Thyroid gland (tissue), 4 donors: Measurements from ENCODE around the gene POLR2A.

Experiments used
- CTCF ChIP-seq, 6 experiments: fragments of 200-600 bp in 3 of 6; fragments of 450-650 bp in 3 of 6; sonication (generic) in 3 of 6; IDR thresholded peaks; one replicate each; pipeline ENCODE4 v1.5.1; 2016 to 2019; ENCODE audit warnings: antibody characterized with exemption in 6 of 6, mild to moderate bottlenecking in 2 of 6, inconsistent platforms in 1 of 6, moderate library complexity in 1 of 6
- POLR2A ChIP-seq, 2 donors: fragments of 450-650 bp; IDR thresholded peaks; one replicate each; pipeline ENCODE4 v1.6.1; 2017; ENCODE audit warnings: antibody characterized with exemption in 2 of 2, mild to moderate bottlenecking in 2 of 2, moderate library complexity in 1 of 2

DNA sequence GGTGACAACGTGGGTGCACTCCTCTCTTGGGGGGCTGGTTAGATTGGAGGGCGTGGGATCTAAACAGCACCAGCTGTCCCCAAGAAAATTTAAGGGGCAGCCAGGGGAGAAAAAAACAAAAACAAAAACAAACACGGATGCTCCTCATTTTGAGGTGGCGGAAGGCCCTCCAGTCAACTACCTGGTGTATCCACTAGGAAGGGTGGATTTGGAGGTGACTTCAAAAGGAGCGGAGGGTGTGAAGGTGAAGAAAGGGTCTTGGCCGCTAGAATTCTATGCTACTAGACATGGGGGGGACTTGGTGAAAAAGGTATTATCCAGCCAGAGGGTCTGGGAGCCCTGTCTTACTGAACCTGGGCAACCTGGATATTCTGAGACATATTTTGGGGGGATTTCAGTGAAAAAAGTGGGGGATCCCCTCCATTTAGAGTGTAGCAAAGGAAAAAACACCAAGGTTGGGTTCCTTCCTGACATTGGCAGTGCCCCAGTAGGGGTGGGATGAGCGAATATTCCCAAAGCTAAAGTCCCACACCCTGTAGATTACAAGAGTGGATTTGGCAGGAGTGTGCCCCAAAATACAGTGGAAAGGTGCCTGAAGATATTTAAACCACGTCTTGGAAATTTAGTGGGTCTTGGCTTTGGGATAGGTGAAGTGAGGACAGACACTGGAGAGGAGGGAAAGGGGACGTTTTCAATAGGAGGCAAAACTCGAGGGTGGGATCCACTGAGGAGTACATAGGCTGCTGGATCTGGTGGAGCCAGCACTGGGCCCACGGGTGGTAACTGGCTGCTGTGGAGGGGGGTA, 45.3 kb upstream of the POLR2A start:
- TF ChIP-seq CTCF (IDR thresholded peaks at IDR 0.05) (no peak), POLR2A (IDR thresholded peaks at IDR 0.05) (no peak)
